Stimulated activated CD4-positive, alpha-beta T cell treated with anti-CD3 and anti-CD28 coated beads, Interleukin-1b, Interleukin-23, amount 100 ng/mL, for 1 hour (primary cell): ENCODE data around the gene IRAK3.
"Not testable (repeated sequence)": the region's sequence is repeated elsewhere in the genome, so short reads cannot be mapped to it uniquely, and the experiment has no call there.

Experiments used
- DNase-seq, 2 donors: peaks; one replicate each; pipeline ENCODE4 v3.0.0-alpha.2; 2020; ENCODE audit warnings: low read depth in 2 of 2

The IRAK3 gene

DNA sequence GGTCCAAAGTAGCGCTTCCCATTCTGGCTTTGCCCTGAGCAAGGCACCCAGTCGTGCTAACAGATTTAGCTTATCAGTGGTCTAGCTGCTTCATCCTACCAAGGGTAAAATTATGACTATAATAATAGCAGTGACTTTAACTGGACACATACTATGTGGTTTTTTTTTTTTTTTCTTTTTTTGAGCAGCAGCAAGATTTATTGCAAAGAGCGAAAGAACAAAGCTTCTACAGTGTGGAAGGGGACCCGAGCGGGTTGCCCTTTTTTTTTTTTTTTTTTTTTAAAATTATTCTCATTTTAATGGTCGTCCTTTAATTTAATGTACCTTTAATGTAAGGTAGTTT lies 113.8 kb downstream of the IRAK3 start:
- no peak for DNase-seq

DNA sequence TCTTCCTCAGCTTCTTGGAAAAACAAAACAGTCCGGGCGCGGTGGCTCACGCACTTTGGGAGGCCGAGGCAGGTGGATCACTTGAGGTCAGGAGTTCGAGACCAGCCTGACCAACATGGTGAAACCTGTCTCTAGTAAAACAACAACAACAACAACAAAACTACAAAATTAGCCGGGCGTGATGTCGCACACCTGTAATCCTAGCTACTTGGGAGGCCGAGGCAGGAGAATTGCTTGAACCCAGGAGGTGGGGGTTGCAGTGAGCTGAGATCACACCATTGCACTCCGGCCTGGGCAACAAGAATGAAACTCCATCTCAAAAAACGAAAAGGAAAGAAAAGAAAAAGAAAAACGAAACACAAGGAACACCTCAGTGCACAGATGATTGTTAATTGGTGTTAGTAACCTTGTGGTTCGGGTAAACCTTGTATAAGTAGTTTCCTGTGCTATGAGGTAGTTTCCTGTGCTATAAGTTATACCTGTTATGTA lies 114.3 kb downstream of the IRAK3 start:
- DNase-seq = not testable (repeated sequence)
